Sciatic nerve (tissue), 2 donors: Measurements from ENCODE around the gene PPFIBP2. TPM values are rescaled to one million over a fixed set of nuclear protein-coding genes. Genes with fewer than 3 reads are reported as not detected.
"Not testable (repeated sequence)": the region's sequence is repeated elsewhere in the genome, so short reads cannot be mapped to it uniquely, and the experiment has no call there.

Experiments
- ATAC-seq: fragments of 200-7000 bp; cut with Tn5 transposase; one replicate; pipeline ENCODE4 v1.9.1; 2020; ENCODE audit warnings: mild to moderate bottlenecking, moderate library complexity
- DNase-seq: peaks from one replicate; pipeline ENCODE4 v3.0.0-alpha.2; 2020; ENCODE audit warnings: low spot score
- intact Hi-C: fragments of 100-400 bp; cut with DNase I; formaldehyde crosslinking; loops from one replicate; pipeline ENCODE4 v1.14.2; 2022
- total RNA-seq: library from RNA; stranded (reverse); fragmentation: NEBNext Ultra II Directional; extraction: Animal tissue kit (Norgen Biotek cat#: 25700); gene quantifications from one replicate; pipeline ENCODE4 v1.2.1, GENCODE V29; 2021
- donor health status: DM: no; HTN: no; CAD: no.
- donor health status: DM: no; HTN: no; CAD: no.

Gene PPFIBP2
- total RNA-seq, 1 donor from 2014 or later = 52.3 TPM

DNA sequence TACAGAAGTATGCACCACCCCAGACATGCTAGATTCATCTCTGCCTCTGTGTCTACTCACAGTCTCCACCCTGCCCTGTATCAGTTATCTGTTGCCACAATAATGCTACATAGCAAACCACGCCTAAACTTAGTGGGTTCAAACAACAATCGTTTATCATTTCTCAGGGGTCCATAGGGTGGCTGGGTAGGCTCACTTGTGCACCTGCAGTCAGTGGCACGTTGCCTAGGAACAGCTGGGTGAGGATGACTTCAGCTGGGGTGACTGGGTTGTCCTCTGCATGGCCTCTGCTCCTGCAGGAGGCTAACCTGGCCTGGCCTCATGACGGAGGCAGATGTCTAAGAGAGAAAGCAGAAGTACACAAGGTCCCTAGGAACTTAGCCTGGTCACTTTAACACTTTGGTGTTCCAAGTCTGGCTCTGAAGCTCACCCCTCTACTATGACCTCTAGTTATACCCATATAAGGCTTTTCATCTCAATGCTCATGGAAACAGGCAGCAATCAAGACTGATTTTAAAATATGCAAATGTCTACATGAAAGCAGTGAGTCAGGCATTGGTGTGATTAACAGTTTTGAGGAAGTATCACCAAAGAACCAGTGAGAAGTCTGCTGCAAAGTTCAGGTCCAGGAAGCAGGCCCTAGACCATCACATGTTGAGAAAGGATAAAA, 17.8 kb upstream of the PPFIBP2 start:
- ATAC-seq (peak; percentile 46), DNase-seq (no peak)
- intact Hi-C loops = no loop called here

DNA sequence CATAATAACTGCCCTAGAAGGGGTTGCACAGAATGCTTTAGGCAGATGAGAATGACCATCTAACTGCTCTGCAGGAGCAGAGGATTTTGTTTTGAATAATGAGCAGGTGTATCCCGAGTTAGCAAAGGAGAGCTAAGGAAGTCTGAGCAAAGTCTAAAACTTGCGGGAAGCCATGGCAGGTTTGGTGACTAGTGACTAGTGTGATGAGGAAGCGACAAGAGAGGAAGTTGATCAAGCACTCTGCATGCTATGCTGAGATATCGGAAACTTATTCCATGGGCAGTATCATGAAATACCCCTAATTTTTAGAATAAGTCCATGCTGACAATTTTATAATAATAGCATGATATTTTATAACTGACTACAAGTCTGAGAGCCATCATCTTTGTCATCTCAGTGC, 15.6 kb upstream of the PPFIBP2 start:
- DNase-seq (no peak), ATAC-seq (no peak)
- intact Hi-C loops = no loop called here

DNA sequence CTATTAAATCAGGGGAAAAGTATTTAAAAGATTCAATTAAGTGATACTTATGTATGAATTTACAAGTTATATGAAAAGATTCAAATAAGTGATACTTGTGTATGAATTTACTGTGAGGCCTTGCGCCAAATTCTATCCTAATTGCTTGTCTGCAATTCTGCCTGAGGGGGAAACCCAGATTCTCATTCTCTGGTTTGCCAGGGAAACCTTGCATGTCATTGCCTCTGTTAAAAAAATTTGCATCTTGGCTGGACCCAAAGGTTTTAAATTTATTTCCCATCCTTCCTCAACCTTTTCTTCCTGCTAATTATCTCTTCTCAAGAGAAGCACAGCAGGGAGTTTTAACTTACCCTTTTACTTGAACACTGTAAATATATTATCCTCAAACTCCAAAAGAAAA, 14.7 kb upstream of the PPFIBP2 start:
- no peak for DNase-seq
- intact Hi-C loops = no loop called here
- ATAC-seq = no peak

DNA sequence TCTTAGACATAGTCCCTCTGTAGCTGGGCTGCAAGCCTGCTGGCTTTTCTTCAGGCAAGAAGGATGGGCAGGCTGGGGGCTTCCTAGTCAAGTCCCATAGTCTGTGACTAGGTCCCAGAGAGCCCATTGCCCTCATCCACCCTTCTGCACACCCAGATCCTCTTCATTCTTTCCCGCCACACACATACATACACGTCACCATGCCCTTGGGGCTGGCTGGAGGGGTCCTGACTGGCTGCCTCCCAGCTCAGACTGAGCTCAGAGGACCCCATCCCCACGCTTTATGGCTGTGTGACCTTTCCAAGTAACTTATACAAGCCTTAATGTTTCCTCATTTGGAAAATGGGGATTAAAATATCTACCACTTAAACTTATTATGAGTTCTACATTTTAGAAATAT, 13.5 kb upstream of the PPFIBP2 start:
- DNase-seq (no peak), ATAC-seq (no peak)
- intact Hi-C loops = no loop called here

DNA sequence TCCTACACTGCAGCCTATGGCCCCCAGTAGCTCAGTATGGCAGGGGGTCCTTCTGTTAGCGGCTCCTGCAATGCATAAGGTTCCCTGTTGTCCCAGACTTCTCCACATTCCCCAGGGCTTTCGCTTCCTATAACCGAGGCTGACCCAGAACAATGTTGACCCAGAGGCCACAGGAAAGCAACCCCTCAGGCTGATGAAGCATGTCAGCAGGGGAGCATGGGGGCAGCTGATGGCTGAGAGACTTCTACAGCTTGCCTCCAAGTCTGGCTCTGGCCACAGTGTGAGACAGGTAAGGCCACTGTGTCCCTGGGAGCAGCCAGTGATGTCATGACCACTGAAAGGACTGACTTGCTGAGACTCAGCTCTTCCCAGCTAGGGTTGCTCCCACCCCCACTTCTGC, 12.5 kb upstream of the PPFIBP2 start:
- ATAC-seq (no peak), DNase-seq (no peak)
- intact Hi-C loops = no loop called here

DNA sequence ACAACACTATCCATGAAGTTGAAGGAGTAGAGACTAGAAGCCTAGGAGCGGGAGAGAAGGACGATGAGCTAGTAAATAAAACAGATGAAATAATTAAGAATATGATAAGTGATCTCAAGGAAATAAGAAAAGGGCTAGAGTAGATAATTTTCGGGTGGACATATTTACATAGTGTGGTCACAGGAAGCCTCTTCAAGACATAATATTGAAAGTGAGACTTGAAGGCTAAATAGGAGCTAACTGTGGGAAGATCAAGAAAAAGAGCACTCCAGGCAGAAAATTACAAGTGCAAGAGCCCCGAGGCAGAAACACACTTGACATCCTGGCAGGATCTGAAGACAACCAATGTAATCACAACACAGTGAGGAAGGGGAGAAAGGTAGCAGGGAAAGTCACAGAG, 11.9 kb upstream of the PPFIBP2 start:
- ATAC-seq (no peak), DNase-seq (no peak)
- intact Hi-C loops = no loop called here

DNA sequence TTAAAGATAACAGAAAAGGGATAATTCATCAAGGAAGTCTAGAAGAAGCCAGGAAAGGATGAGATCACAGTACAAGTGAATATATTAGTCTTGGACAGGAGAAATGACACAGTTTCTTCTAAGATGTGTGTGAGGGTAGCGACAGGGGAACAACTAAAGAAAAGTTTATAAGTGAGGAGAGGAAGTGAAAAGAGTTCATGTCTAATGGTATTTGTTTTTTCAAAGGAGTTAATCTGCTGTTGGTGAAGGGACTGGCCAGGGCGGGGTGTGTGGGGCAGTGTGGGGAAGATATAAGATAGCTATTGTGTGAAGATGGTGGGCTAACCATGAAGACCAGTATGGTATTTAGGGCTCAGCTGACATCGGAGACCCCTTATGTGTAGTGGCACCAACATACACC, 7.6 kb upstream of the PPFIBP2 start:
- intact Hi-C loops = no loop called here
- ATAC-seq = no peak

DNA sequence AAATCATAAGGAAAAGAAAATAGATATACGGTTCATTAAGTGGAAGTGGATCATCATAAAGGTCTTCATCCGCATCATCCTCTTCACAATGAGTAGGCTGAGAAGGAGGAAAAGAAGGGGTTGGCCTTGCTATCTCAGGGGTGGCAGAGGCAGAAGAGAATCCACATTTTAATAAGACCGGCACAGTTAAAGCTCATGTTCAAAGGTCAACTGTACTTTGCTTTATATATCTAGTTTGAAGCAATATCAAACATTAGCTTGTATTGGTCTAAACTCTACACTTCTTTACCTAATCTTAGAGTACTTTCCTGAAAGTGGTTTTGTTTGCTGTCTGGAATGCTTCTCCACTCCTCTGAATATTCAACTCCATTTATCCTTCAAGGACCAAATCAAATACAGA, 5.7 kb upstream of the PPFIBP2 start:
- DNase-seq = no peak
- no peak for ATAC-seq
- intact Hi-C loops = no loop called here

More for the DNA sequence above, 7.6 kb upstream of the PPFIBP2 start:
- no peak for DNase-seq

DNA sequence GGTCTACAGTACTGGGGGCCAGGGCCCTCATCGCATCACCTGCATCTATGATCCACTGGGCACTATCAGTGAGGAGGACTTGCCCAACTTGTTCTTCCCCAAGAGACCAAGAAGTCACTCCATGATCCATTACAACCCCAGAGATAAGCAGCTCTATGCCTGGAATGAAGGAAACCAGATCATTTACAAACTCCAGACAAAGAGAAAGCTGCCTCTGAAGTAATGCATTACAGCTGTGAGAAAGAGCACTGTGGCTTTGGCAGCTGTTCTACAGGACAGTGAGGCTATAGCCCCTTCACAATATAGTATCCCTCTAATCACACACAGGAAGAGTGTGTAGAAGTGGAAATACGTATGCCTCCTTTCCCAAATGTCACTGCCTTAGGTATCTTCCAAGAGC, 3.8 kb upstream of the PPFIBP2 start:
- DNase-seq = no peak
- intact Hi-C loops = no loop called here
- ATAC-seq = no peak

DNA sequence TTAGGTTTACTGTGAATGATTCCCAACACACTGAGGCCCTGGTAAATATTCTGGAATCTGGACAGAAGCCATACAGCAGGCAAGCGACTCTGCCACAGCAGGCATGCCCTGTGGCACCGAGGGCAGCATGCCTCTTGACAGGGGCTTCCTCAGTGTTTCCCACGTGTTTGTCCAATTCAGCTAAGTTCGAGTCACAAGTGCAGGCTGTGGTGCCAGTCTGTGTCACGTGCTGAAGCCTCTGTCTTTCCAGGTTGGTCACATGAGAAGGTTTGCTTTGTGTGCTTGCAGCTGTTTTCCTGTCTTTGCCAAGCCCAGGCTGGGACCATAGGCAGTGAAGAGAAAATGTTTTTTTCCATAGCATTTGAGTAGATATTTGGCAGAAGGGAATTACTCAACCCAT, 2.4 kb upstream of the PPFIBP2 start:
- ATAC-seq (peak; percentile 1), DNase-seq (no peak)
- intact Hi-C loops = no loop called here

DNA sequence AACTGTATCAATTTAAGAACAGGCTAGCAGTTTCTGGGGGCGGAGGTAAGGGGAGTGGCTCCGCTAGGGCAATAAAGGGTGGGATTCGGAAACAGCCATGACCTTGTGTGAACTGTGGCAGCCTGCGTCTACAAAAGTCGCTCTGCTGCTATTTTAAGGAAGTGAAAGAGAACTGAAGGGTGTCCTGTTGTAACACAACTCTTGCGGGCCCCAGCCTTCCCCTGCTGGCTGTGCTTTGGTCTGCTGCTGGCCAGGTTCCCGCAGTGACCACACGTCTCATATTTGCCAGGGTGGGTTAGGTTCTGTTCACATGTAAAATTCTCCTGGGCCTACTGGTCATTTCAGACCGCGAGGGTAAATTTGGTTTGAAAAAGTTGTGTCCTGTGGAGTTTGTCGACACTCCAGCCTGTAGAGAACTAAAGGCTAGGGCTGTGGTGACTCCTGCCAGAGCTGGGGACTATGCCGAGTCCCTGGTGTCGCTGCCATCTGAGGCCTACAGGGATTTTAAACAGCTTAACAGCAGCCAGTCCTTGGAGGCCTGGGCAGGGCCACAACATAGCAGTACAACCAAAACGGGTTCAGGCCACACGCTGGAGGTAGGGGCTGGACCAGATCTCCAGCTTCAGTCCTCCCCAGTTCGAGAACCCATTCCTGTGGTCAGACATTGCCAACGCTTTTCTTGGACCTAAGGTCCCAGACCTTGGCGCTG, 1.1 kb upstream of the PPFIBP2 start:
- intact Hi-C loops = no loop called here
- DNase-seq (peak; percentile 80), ATAC-seq (peak; percentile 78)

DNA sequence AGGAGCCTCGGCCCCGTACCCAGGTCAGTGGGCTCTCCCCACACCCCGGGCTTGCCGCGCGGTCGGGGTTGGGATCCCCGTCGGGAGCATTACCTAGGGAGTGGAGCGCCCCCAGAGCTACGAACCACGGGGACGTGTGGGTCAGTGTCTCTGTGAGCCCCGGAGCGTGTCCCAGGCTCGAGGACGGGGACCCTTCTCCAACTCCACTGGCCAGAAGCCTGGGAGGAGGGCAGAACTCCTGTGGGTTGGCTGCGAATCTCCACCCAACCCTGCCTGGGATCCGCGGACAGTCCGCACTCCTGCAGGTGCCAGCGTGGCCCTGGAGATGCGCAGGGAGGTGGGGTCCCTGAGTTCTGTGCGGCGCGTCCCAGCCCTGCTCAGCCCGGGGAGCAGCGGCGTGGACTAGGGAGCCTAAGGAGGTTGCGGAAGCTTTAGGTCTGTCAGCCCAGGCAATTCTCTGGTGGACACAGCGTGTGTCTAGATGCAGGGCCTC, 346 bp downstream of the PPFIBP2 start:
- DNase-seq (peak; percentile 64), ATAC-seq (peak; percentile 29)
- intact Hi-C loops = no loop called here

DNA sequence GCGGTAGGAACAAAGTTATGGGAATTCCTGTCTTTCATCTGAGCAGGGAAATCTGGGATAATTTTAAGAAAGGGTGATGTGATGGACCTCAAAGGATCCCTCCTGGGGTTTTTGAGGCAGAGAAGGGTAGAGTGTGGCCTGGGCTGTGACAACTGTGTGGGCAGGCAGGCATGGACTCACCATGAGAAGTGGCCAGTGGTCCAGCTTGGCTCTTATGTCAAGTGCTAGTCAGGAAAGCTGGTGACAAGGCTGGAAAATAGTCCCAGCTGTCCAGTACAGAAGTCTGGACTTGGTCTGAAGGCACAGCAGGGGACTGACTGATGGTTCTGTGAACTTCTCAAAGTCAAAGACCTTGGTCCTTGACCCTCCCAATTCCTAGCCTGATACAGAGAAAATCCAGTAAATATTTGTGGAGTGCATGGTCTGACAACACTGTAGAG, 1.7 kb downstream of the PPFIBP2 start:
- DNase-seq (no peak), ATAC-seq (no peak)
- intact Hi-C loops = no loop called here

DNA sequence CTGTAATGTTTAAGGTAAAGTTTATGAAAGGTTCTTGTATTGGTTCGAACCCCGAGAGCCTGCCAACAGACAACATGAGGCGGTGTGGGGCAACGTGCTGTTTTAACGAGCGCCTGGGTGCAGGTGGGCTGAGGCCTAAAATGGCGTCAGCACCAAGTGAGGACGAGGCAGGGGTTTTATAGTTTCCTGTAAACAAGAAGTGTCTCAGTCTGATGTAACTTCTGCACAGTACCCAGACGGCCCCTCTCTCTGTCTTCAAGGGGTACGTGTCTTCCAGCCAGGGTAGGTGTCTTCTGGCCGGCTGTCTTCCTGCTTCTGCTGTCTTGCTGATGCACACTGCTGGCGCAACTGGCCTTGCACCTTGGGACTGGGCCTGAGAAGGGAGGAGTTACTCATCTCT, 2.7 kb downstream of the PPFIBP2 start:
- ATAC-seq (no peak), DNase-seq (no peak)
- intact Hi-C loops = no loop called here

DNA sequence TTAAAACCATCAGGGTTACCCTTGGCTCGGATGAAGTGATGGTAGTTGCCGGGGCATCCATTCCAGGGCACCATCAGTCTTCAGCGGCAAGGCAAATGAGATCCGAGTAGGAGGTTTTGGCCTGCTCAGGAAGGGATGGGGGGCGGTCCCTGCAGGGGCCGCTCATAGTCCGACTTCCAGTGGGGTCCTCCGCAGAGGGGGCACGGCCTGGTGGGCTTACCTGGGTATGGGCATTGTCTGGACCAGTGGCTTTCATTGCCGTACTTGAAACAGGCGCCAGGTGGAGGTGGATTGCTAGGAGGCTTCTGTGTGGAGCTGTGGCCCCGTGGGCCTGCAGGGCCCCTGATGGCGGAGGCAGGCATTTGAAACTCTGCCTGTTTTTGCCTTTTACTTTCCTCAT, 3.9 kb downstream of the PPFIBP2 start:
- ATAC-seq, intact Hi-C loops, DNase-seq: not testable (repeated sequence)

DNA sequence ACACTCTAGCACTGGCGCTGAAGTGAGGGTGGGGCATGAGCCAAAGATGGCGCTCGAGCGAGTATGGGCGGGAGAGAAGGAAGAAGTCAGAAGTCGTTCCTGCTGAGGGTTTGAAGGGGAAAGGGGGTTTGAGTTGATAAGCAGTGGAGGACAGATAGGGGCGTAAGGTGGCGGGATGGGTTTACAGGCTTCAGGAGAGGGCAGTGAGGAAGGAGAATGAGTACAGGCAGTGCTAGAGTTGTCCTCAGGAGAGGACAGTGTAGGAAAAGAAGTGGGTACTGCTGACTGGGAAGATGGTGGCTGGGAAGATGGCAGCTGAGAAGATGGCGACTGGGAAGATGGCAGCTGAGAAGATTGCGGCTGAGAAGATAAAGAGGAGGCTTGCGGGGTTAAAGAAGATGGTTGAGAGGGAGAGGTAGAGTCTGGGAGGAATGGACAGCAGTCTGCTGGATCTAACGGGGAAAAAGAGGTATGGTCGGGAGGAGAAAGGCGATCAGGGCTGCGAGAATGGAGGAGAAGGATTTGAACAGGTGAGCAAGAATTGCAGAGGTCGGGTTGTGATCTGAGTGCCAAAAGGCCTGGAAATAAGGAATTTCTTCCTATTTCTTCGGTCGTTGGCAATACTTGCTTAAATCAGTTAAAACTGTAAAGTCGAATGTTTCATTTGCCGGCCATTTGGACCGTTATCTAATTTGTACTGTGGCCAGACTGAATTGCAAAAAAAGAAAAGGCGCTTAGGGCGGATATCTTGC, 5.2 kb downstream of the PPFIBP2 start:
- DNase-seq (no peak), ATAC-seq (no peak)
- intact Hi-C loops = no loop called here

DNA sequence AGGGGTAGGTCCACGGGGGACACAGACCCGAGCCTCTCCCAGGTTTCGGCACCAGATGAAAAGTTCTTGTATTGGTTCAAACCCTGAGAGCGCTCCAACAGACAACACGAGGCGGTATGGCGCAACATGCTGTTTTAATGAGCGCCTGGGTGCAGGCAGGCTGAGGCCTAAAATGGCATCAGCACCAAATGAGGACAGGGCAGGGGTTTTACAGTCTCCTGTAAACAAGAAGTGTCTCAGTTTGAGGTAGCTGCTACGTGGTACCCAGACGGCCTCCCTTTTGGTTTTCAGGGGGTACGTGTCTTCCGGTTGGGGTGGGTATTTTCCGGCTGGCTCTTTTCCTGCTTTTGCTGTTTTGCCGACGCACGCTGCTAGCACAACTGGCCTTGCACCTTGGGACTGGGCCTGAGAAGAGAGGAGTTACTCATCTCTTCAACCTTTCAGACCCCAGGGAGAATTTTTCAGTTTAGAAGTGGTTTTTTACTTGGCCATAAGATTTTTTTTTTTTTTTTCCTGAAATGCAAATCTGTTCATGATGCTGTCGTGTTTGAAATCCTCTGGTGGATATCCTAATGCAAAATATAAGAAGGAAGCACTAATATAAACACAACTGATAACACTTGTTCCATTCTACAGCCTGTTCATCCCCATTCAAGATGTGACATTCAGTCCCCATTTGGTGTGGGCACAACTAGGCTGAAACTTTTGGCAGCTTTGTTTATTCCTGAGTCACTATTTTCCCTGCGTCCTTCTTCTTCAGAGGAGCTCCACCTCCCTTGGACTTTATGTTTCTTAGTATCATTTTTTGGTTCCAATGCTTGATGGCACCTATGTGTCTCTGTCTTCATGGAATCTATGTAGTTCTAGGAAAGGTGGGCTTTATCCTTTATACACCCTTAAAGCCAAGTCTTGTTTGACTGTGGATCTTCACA, 6.5 kb downstream of the PPFIBP2 start:
- DNase-seq = no peak
- no peak for ATAC-seq
- intact Hi-C loops = no loop called here

DNA sequence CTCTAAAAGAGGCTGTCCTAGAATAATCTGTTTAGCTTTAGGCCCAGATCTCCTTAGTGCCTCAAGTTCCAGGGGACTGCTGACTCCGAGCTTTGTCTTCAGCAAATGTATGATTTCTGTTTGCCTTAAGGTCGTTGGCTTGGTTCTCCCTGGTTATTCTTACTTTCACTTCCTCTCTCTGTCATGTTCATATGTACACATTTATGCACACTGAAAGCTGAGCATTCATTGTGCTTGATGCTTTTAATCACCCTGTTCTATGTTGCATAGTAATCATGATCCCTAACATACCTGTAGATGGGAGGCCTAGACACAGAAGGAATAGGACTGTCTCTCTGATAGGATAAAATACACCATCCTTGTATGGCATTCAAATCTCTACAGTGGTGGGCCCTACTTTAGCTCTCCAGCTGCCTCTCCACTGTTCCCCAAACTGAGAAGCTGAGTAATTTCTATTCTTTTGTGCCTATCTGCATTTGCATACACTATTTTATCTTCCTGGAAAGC, 7.2 kb downstream of the PPFIBP2 start:
- peak; percentile 46 for ATAC-seq
- DNase-seq = no peak
- intact Hi-C loops = no loop called here

DNA sequence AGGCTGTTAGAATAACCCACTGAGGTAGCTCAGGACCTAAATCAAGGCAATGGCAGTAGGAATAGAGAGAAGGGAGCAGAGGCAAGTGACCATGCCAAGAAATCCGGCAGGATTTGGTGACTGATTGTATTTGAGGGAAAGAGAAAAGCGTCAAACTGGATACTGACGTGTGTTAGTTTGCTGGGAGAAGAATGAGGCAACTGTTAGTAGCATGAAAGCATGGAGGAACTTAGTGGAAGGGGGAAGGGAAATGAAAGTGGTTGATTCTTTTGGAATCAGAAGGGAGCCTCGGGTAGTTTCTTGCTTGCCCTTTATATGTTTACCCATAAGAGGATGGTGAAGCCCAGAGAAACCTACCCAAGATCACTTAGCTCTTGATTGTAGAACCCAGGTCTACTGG, 8.3 kb downstream of the PPFIBP2 start:
- DNase-seq (no peak), ATAC-seq (peak; percentile 8)
- intact Hi-C loops = no loop called here
